ENCODE results near the gene MED29. TPM values are rescaled to one million over a fixed set of nuclear protein-coding genes. Genes with fewer than 3 reads are reported as not detected.
"Not testable (repeated sequence)": the region's sequence is repeated elsewhere in the genome, so short reads cannot be mapped to it uniquely, and the experiment has no call there.

The MED29 gene
- total RNA-seq, 2 donors from 2014 or later, result 29.9 to 32.3 TPM

- H3K27ac ChIP-seq, result peak overlapping the region; percentile 83 to 93
- no peaks in the 10 kb centered on the region for H3K9me3 ChIP-seq
- no peaks in the 10 kb centered on the region for H3K27me3 ChIP-seq
- peaks cover 59% of the 10 kb centered on the region for H3K36me3 ChIP-seq
- no peak for TF ChIP-seq CTCF (IDR thresholded peaks at IDR 0.05)
- DNase-seq (ENCODE audit: low spot score), result no peak
- H3K4me3 ChIP-seq, result no peak overlapping the region
- H3K4me1 ChIP-seq, result peaks cover 0 to 23% of the 10 kb centered on the region in 2 donors
Measured at GRCh38 chr19:39372941-39373340, 18.2 kb upstream of the MED29 start.

DNA sequence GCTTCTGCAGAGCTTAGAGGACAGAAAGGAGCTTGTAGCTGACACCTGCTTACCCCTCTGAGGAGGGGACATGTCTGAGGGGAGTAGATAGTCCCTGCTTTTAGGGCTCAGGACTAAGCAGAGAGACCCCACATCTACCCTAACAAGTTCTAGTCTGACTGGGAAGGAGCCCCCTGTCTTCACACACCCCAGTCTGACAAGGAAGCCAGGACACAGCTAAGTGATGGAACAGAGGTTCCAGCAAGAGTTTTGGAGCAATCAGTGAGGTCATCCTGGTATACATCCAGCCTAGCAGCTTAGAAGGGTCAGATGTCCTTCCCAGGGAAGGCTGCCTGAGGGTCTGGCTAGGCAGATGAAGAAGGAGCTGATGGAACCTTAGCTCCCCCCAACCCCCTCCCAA, 15.2 kb upstream of the MED29 start:
- H3K4me3 ChIP-seq, result no peak overlapping the region
- no peak for TF ChIP-seq CTCF (IDR thresholded peaks at IDR 0.05)
- no peak for DNase-seq (ENCODE audit: low spot score)
- H3K27ac ChIP-seq, result no peak overlapping the region
- peaks cover 0 to 23% of the 10 kb centered on the region in 2 donors for H3K4me1 ChIP-seq
- H3K27me3 ChIP-seq, result no peaks in the 10 kb centered on the region
- H3K9me3 ChIP-seq, result no peaks in the 10 kb centered on the region
- peaks cover 64% of the 10 kb centered on the region for H3K36me3 ChIP-seq

GRCh38 chr19:39377373-39378362, 13.5 kb upstream of the MED29 start:
- no peak for TF ChIP-seq CTCF (IDR thresholded peaks at IDR 0.05)
- H3K36me3 ChIP-seq, result peaks cover 77% of the 10 kb centered on the region
- no peak overlapping the region for H3K4me3 ChIP-seq
- no peaks in the 10 kb centered on the region for H3K27me3 ChIP-seq
- H3K4me1 ChIP-seq, result peaks cover 0 to 11% of the 10 kb centered on the region in 2 donors
- no peak for DNase-seq (ENCODE audit: low spot score)
- no peaks in the 10 kb centered on the region for H3K9me3 ChIP-seq
- no peak overlapping the region for H3K27ac ChIP-seq

DNA sequence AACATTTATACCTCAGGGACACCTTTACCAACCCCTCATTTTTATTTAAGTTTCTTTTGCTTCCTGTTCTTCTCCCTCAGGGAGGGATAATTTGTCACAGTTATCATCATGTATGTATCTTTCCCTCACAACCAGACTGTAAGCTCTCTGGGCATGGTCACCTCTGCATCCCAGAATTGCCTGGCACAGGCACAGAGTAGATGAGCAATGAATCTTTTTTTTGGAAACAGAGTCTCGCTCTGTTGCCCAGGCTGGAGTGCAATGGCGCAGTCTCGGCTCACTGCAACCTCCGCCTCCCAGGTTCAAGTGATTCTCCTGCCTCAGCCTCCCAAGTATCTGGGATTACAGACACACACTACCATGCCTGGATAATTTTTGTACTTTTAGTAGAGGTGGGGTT, 11.8 kb upstream of the MED29 start:
- not testable (repeated sequence) for H3K4me1 ChIP-seq

GRCh38 chr19:39379865-39380396, 11.2 kb upstream of the MED29 start:
- Histone ChIP-seq H3K36me3 (peaks cover 89% of the 10 kb centered on the region), H3K9me3 (no peaks in the 10 kb centered on the region), H3K4me1 (no peaks in the 10 kb centered on the region), H3K4me3 (no peak overlapping the region), H3K27me3 (no peaks in the 10 kb centered on the region), H3K27ac (no peak overlapping the region)
- TF ChIP-seq CTCF (IDR thresholded peaks at IDR 0.05), result no peak
- no peak for DNase-seq (ENCODE audit: low spot score)

More for the DNA sequence above, 11.8 kb upstream of the MED29 start:
- not testable (repeated sequence) for H3K9me3 ChIP-seq; DNase-seq (ENCODE audit: low spot score); H3K27me3 ChIP-seq; H3K27ac ChIP-seq; H3K4me3 ChIP-seq
- peaks cover 88% of the 10 kb centered on the region for H3K36me3 ChIP-seq

Data from right atrium auricular region (tissue), 2 donors.